Activated CD4-positive, alpha-beta T cell treated with anti-CD3 and anti-CD28 coated beads for 1 hour (primary cell): ENCODE results near the gene SRD5A3.

Experiments
- DNase-seq: peaks from one replicate; pipeline ENCODE4 v3.0.0-alpha.2; 2020

The SRD5A3 gene

GRCh38 chr4:55345980-55346850 is at the start of gene SRD5A3:
SRD5A3 (plus strand) TSS chr4:55346242; CDS start chr4:55346337, 95 bp downstream.
- peak; percentile 70 for DNase-seq

- DNase-seq: no peak
These were observed 48.7 kb upstream of the SRD5A3 start for GRCh38 chr4:55297346-55297745.

GRCh38 chr4:55303760-55304165 is 42.3 kb upstream of the SRD5A3 start:
- no peak for DNase-seq

GRCh38 chr4:55304303-55304702 is 41.7 kb upstream of the SRD5A3 start:
- DNase-seq: no peak

- no peak for DNase-seq
These were observed 38.0 kb upstream of the SRD5A3 start for GRCh38 chr4:55308071-55308470.

GRCh38 chr4:55311792-55312488 is 34.1 kb upstream of the SRD5A3 start:
- no peak for DNase-seq

GRCh38 chr4:55312489-55313101 is 33.4 kb upstream of the SRD5A3 start:
- DNase-seq: no peak

GRCh38 chr4:55314141-55314820 is 31.8 kb upstream of the SRD5A3 start:
- no peak for DNase-seq

- DNase-seq: no peak
These were observed 27.6 kb upstream of the SRD5A3 start for GRCh38 chr4:55318175-55319129.

- no peak for DNase-seq
These were observed 24.3 kb upstream of the SRD5A3 start for GRCh38 chr4:55321707-55322264.

- no peak for DNase-seq
These were observed 22.7 kb upstream of the SRD5A3 start for GRCh38 chr4:55323375-55323774.

- DNase-seq: no peak
These were observed 19.4 kb upstream of the SRD5A3 start for GRCh38 chr4:55326629-55327028.

- no peak for DNase-seq
These were observed 17.0 kb upstream of the SRD5A3 start for GRCh38 chr4:55329012-55329411.

GRCh38 chr4:55330241-55330640 is 15.8 kb upstream of the SRD5A3 start:
- no peak for DNase-seq

- no peak for DNase-seq
These were observed 9.7 kb upstream of the SRD5A3 start for GRCh38 chr4:55336138-55337034.

- DNase-seq: no peak
These were observed 8.1 kb upstream of the SRD5A3 start for GRCh38 chr4:55337944-55338343.

GRCh38 chr4:55338486-55338885 is 7.6 kb upstream of the SRD5A3 start:
- no peak for DNase-seq

- DNase-seq: no peak
These were observed 5.8 kb upstream of the SRD5A3 start for GRCh38 chr4:55340266-55340665.

- no peak for DNase-seq
These were observed 2.2 kb upstream of the SRD5A3 start for GRCh38 chr4:55343887-55344286.

GRCh38 chr4:55345054-55345453 is 988 bp upstream of the SRD5A3 start:
- DNase-seq: no peak

GRCh38 chr4:55346851-55347255 is 811 bp downstream of the SRD5A3 start:
- DNase-seq: no peak
